A549 (cell line): ENCODE results near the gene EML2. TPM values are rescaled to one million over a fixed set of nuclear protein-coding genes. Genes with fewer than 3 reads are reported as not detected.
"Not testable (repeated sequence)": the region's sequence is repeated elsewhere in the genome, so short reads cannot be mapped to it uniquely, and the experiment has no call there.

Experiments used
- ATAC-seq, 2 experiments: fragments of 200-7000 bp in 1 of 2; fragments of >200 bp in 1 of 2; cut with Nextera tagmentation in 1 of 2; cut with Tn5 transposase in 1 of 2; 3 replicates each; pipeline versions ENCODE4 v1.8.0 to v1.9.1; 2018 to 2020; ENCODE audit warnings: mild to moderate bottlenecking in 1 of 2, moderate library complexity in 1 of 2
- CTCF ChIA-PET: fragments of 300-600 bp; sonication (Branson Sonifier 250); formaldehyde crosslinking; extraction: SDS; loops from one replicate; lab custom pipeline; 2021; ENCODE audit warnings: antibody characterized with exemption, inconsistent platforms; lab: Yijun Ruan, JAX
- POLR2A ChIA-PET: fragments of 350-600 bp; formaldehyde crosslinking; extraction: SDS; loops from one replicate; lab custom pipeline; 2021; ENCODE audit warnings: antibody characterized with exemption, inconsistent platforms; lab: Yijun Ruan, JAX
- DNase-seq, 2 experiments: peaks; one replicate each; pipeline versions ENCODE4 v3.0.0 to v3.0.0-alpha.2; 2011 to 2016; ENCODE audit warnings: low read depth in 1 of 2, low spot score in 1 of 2
- FAIRE-seq: peaks from 2 replicates; lab custom pipeline; 2011; peaks lifted over from hg19 to GRCh38; lab: Jason Lieb, UNC
- H3K27ac ChIP-seq, 2 experiments: fragments of >200 bp; sonication (Bioruptor Twin); formaldehyde crosslinking; 3 replicates each; pipeline ENCODE4 v1.5.1; 2016 to 2017
- H3K4me1 ChIP-seq: fragments of >200 bp; sonication (Bioruptor Twin); formaldehyde crosslinking; 3 replicates; pipeline ENCODE4 v1.6.1; 2016
- H3K4me2 ChIP-seq: fragments of >200 bp; sonication (Bioruptor Twin); formaldehyde crosslinking; 3 replicates; pipeline ENCODE4 v1.6.1; 2016
- H3K4me3 ChIP-seq: fragments of >200 bp; sonication (Bioruptor Twin); formaldehyde crosslinking; 3 replicates; pipeline ENCODE4 v1.5.1; 2016
- H3K9me3 ChIP-seq: fragments of >200 bp; sonication (Bioruptor Twin); formaldehyde crosslinking; 3 replicates; pipeline ENCODE4 v1.6.1; 2016
- BHLHE40 ChIP-seq: IDR thresholded peaks from 2 replicates; pipeline ENCODE4 v1.6.1; 2012; ENCODE audit warnings: low read depth, low read length, inconsistent platforms
- CEBPB ChIP-seq, 2 experiments: fragments of >200 bp in 1 of 2; sonication (Bioruptor Twin) in 1 of 2; formaldehyde crosslinking in 1 of 2; IDR thresholded peaks; 2 replicates each; pipeline ENCODE4 v1.6.1; 2012 to 2016
- CHD2 ChIP-seq: fragments of 150-350 bp; IDR thresholded peaks from 2 replicates; pipeline ENCODE4 v1.6.1; 2014; ENCODE audit warnings: low read length; ENCODE audit not compliant: partially characterized antibody
- EHF ChIP-seq: fragments of 250-450 bp; sonication (Bioruptor Pico); IDR thresholded peaks from 2 replicates; pipeline ENCODE4 v1.5.0; 2020; ENCODE audit warnings: mild to moderate bottlenecking
- FOSB ChIP-seq: fragments of 250-450 bp; sonication (Bioruptor Pico); IDR thresholded peaks from 2 replicates; pipeline ENCODE4 v1.5.0; 2020; ENCODE audit warnings: mild to moderate bottlenecking, moderate library complexity
- FOXS1 ChIP-seq: fragments of 250-450 bp; sonication (Bioruptor Pico); IDR thresholded peaks from 2 replicates; pipeline ENCODE4 v1.5.0; 2020; ENCODE audit warnings: mild to moderate bottlenecking, moderate library complexity
- KDM1A ChIP-seq: fragments of 200-600 bp; sonication (generic); IDR thresholded peaks from 2 replicates; pipeline ENCODE4 v1.6.1; 2016; ENCODE audit warnings: low read depth, mild to moderate bottlenecking
- NPAS2 ChIP-seq: fragments of 250-450 bp; sonication (Bioruptor Pico); IDR thresholded peaks from 2 replicates; pipeline ENCODE4 v1.8.0; 2022; ENCODE audit warnings: mild to moderate bottlenecking, moderate library complexity, borderline replicate concordance
- PHF8 ChIP-seq: fragments of 200-600 bp; sonication (generic); IDR thresholded peaks from 2 replicates; pipeline ENCODE4 v1.6.1; 2016; ENCODE audit warnings: low read depth, mild to moderate bottlenecking, antibody characterized with exemption, moderate library complexity, borderline replicate concordance
- POLR2A ChIP-seq: IDR thresholded peaks from 2 replicates; pipeline ENCODE4 v1.6.1; 2012; ENCODE audit warnings: mild to moderate bottlenecking, low read length
- SREBF2 ChIP-seq: fragments of 450-650 bp; IDR thresholded peaks from 2 replicates; pipeline ENCODE4 v1.6.1; 2014; ENCODE audit warnings: mild to moderate bottlenecking, moderate library complexity
- ZFP36 ChIP-seq: fragments of 450-650 bp; IDR thresholded peaks from 2 replicates; pipeline ENCODE4 v1.6.1; 2014; ENCODE audit warnings: borderline replicate concordance; ENCODE audit not compliant: partially characterized antibody
- ZSCAN20 ChIP-seq: fragments of 250-450 bp; sonication (Bioruptor Pico); IDR thresholded peaks from 2 replicates; pipeline ENCODE4 v1.8.0; 2022; ENCODE audit warnings: mild to moderate bottlenecking, moderate library complexity
- WGBS: methylation state at CpG from one replicate; pipeline ENCODE4 v1.1.6; 2017; ENCODE audit errors: missing lambda C conversion rate; 5-methylcytosine and 5-hydroxymethylcytosine counted together
- polyA plus RNA-seq, 4 experiments: library from polyadenylated mRNA; depleted of rRNA in 3 of 4; stranded (reverse); fragments of >200 nt; fragmentation: RNase III in 1 of 4; extraction: RNeasy Plus Mini Kit Qiagen cat#74134 plus additional on column Dnase treatment in 1 of 4; gene quantifications; 2 replicates in 3 of 4; 3 replicates in 1 of 4; pipeline ENCODE4 v1.2.3, GENCODE V29; 2011 to 2017
- TF ChIP-seq, protein P1 (sequence below): fragments of 200-600 bp; sonication (generic); IDR thresholded peaks from 2 replicates; pipeline ENCODE4 v1.6.1; 2016; ENCODE audit warnings: antibody characterized with exemption, mild to moderate bottlenecking, moderate library complexity
- TF ChIP-seq, protein P2 (sequence below): IDR thresholded peaks from 2 replicates; pipeline ENCODE4 v1.6.1; 2012; ENCODE audit warnings: low read depth, borderline replicate concordance
- TF ChIP-seq, protein P3 (sequence below): fragments of >200 bp; sonication (Bioruptor Twin); formaldehyde crosslinking; IDR thresholded peaks from 2 replicates; pipeline ENCODE4 v1.6.1; 2016

Gene EML2
- polyA plus RNA-seq, 2 of the 4 experiments (the other 2 are of a cell fraction) = 22.7 to 25.9 TPM

DNA sequence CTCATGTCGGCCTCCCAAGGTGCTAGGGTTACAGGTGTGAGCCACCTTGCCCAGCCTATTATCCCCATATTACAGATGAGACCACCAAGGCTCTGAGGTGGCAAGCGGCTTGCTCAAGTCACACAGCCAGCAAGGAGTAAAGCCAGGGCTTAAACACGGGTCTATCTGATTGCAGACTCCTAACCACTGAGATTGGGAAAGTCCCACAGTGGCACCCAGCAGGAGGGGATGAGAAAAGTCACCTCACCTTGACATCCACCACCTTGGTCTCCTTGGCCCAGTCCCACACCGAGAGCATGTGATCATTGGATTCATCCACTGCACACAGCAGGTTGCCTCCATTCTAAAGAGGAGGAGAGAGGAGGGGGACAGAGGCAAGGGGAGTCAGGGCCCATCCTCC, 9.5 kb downstream of the EML2 start (continued):
- no peak for TF ChIP-seq CHD2
- no peak for TF ChIP-seq CEBPB (IDR thresholded peaks at IDR 0.05)
- TF ChIP-seq BHLHE40 = no peak
- TF ChIP-seq NPAS2 (CRISPR knock-in tag) = no peak

DNA sequence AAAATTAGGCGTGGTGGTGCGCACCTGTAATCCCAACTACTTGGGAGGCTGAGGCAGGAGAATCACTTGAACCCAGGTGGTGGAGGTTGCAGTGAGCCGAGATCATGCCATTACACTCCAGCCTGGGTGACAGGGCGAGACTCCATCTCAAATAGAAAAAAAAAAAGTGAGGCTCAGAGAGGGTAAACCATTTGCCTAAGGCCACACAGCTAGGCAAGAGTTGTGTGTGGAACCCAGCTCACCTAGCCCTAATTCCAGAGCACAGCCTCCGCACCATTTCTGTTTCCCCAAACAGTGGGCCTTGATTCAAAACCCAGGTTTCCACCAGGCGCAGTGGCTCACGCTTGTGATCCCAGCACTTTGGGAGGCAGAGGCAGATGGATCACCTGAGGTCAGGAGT, 11.0 kb downstream of the EML2 start:
- 98% methylated on average over 7 of the region's 7 CpGs for WGBS
- H3K4me3 ChIP-seq, H3K4me2 ChIP-seq, FAIRE-seq, POLR2A ChIA-PET, DNase-seq, ATAC-seq, H3K9me3 ChIP-seq, H3K27ac ChIP-seq: not testable (repeated sequence)
- peaks cover 30% of the 10 kb centered on the region for H3K4me1 ChIP-seq
- TF ChIP-seq ZFP36 = peak; percentile 29
- CTCF ChIA-PET = interaction anchor here (0.6 to 23.8 kb wide), 3 partner anchors 9 to 45 kb away, joined by 3 to 437 read pairs (median 3); partner anchors contain the start of gene EML2

DNA sequence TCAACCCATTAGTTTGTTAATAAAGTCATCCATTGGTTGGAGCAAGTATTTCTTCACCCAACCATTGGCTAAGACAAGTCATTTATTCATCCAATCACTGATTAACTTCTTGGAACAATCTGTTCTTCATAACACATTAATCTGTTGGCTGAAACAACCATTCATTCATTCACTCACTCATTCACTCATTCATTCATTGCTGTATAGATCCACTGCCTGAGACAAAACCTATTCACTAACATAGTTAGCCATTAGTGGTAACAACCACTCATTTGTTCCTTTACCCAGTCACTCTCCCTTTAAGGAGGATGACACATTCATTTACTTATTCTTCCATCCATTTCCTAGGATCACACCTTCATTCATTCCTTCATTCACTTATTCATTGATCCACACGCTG, 15.2 kb downstream of the EML2 start:
- no peak overlapping the region for H3K27ac ChIP-seq
- FAIRE-seq (peak; percentile 70), ATAC-seq (no peak), DNase-seq (no peak)
- CTCF ChIA-PET = interaction anchor here (0.6 to 23.8 kb wide), 5 partner anchors 8 to 147 kb away, joined by 3 to 437 read pairs (median 5); partner anchors contain the start of gene EML2
- H3K4me1 ChIP-seq = no peaks in the 10 kb centered on the region
- WGBS = 80% methylated on average over 1 of the region's 1 CpG
- POLR2A ChIA-PET = no interaction called here
- H3K4me3 ChIP-seq = no peak overlapping the region
- no peak overlapping the region for H3K4me2 ChIP-seq
- H3K9me3 ChIP-seq = no peaks in the 10 kb centered on the region
- no peak for TF ChIP-seq PHF8
- TF ChIP-seq, protein P1, sequence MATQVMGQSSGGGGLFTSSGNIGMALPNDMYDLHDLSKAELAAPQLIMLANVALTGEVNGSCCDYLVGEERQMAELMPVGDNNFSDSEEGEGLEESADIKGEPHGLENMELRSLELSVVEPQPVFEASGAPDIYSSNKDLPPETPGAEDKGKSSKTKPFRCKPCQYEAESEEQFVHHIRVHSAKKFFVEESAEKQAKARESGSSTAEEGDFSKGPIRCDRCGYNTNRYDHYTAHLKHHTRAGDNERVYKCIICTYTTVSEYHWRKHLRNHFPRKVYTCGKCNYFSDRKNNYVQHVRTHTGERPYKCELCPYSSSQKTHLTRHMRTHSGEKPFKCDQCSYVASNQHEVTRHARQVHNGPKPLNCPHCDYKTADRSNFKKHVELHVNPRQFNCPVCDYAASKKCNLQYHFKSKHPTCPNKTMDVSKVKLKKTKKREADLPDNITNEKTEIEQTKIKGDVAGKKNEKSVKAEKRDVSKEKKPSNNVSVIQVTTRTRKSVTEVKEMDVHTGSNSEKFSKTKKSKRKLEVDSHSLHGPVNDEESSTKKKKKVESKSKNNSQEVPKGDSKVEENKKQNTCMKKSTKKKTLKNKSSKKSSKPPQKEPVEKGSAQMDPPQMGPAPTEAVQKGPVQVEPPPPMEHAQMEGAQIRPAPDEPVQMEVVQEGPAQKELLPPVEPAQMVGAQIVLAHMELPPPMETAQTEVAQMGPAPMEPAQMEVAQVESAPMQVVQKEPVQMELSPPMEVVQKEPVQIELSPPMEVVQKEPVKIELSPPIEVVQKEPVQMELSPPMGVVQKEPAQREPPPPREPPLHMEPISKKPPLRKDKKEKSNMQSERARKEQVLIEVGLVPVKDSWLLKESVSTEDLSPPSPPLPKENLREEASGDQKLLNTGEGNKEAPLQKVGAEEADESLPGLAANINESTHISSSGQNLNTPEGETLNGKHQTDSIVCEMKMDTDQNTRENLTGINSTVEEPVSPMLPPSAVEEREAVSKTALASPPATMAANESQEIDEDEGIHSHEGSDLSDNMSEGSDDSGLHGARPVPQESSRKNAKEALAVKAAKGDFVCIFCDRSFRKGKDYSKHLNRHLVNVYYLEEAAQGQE = no peak
- TF ChIP-seq SREBF2 = no peak
- TF ChIP-seq, protein P2, sequence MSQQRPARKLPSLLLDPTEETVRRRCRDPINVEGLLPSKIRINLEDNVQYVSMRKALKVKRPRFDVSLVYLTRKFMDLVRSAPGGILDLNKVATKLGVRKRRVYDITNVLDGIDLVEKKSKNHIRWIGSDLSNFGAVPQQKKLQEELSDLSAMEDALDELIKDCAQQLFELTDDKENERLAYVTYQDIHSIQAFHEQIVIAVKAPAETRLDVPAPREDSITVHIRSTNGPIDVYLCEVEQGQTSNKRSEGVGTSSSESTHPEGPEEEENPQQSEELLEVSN = no peak
- TF ChIP-seq POLR2A = no peak
- no peak for TF ChIP-seq ZSCAN20 (CRISPR knock-in tag)
- TF ChIP-seq FOXS1 (CRISPR knock-in tag) = no peak
- no peak for TF ChIP-seq KDM1A

DNA sequence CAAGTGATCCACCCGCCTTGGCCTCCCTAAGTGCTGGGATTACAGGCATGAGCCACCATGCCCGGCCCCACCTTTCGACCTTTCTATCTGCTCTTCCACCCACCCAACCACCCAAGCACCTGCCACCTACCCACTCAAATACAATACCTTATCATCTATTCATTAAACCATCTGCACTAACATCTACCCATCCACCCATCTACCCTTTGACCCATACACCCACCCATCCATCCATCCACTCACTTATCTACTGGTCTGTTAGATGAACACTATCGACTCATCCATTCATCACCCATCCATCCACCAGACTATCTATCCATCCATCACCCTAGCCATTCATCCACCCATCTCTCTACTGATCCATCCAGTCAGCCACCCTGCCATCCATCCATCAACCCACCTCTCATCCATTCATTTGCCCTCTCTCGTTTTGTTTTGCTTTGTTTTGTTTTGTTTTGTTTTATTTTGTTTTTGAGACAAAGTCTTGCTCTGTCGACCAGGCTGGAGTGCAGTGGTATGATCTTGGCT, 17.2 kb downstream of the EML2 start:
- FAIRE-seq (no peak), ATAC-seq (no peak), DNase-seq (no peak)
- Histone ChIP-seq H3K27ac (no peak overlapping the region), H3K4me2 (no peak overlapping the region), H3K9me3 (no peaks in the 10 kb centered on the region), H3K4me3 (no peak overlapping the region), H3K4me1 (no peaks in the 10 kb centered on the region)
- ChIA-PET POLR2A (interaction anchor here (0.7 kb wide), 1 partner anchor 18 kb away, joined by 4 read pairs; no protein-coding TSS in a partner anchor), CTCF (interaction anchor here (1.0 to 23.8 kb wide), 3 partner anchors 15 to 25 kb away, joined by 3 to 437 read pairs (median 9); partner anchors contain the start of gene EML2)
- TF ChIP-seq EHF (CRISPR knock-in tag) (no peak), FOSB (no peak)
- TF ChIP-seq, protein P3, sequence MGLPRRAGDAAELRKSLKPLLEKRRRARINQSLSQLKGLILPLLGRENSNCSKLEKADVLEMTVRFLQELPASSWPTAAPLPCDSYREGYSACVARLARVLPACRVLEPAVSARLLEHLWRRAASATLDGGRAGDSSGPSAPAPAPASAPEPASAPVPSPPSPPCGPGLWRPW = no peak
- 80% methylated on average over 6 of the region's 6 CpGs for WGBS
